Tibial artery (tissue), 4 donors: ENCODE data around the gene FSTL4.

ENCODE experiments used
- DNase-seq, 2 donors: peaks; one replicate each; pipeline ENCODE4 v3.0.0-alpha.2; 2019
- H3K27ac ChIP-seq, 2 donors: fragments of 200-600 bp; sonication (generic) in 1 of 2; 1 replicate in 1 of 2; 2 replicates in 1 of 2; pipeline ENCODE4 v1.5.1; 2018 to 2019; ENCODE audit warnings: mild to moderate bottlenecking in 1 of 2
- H3K27me3 ChIP-seq, 2 donors: fragments of 200-600 bp; sonication (generic) in 1 of 2; one replicate each; pipeline versions ENCODE4 v1.5.1 to v1.6.0; 2016 to 2019
- H3K36me3 ChIP-seq, 3 donors: fragments of 200-600 bp; sonication (generic) in 2 of 3; one replicate each; pipeline ENCODE4 v1.5.1; 2016 to 2019; ENCODE audit warnings: mild to moderate bottlenecking in 2 of 3
- H3K4me1 ChIP-seq, 4 donors: fragments of 200-600 bp; sonication (generic) in 2 of 4; 1 replicate in 3 of 4; 2 replicates in 1 of 4; pipeline ENCODE4 v1.5.1; 2016 to 2019
- H3K4me3 ChIP-seq, 2 donors: fragments of 200-600 bp; sonication (generic) in 1 of 2; 1 replicate in 1 of 2; 2 replicates in 1 of 2; pipeline ENCODE4 v1.5.1; 2018 to 2019; ENCODE audit warnings: mild to moderate bottlenecking in 2 of 2
- H3K9me3 ChIP-seq, 3 donors: fragments of 200-600 bp; sonication (generic) in 1 of 3; one replicate each; pipeline ENCODE4 v1.5.1; 2016 to 2019
- intact Hi-C: fragments of 100-400 bp; cut with DNase I; formaldehyde crosslinking; loops from one replicate; pipeline ENCODE4 v1.15.0; 2023; ENCODE audit warnings: low total_unique reads
- TF ChIP-seq, protein P1 (sequence below), 2 experiments: fragments of 200-600 bp in 1 of 2; fragments of 450-650 bp in 1 of 2; IDR thresholded peaks; one replicate each; pipeline ENCODE4 v1.5.1; 2017 to 2019; ENCODE audit warnings: antibody characterized with exemption in 2 of 2, mild to moderate bottlenecking in 1 of 2, moderate library complexity in 1 of 2

Gene FSTL4

GRCh38 chr5:133290669-133291240 is 321.6 kb downstream of the FSTL4 start:
- TF ChIP-seq, protein P1, sequence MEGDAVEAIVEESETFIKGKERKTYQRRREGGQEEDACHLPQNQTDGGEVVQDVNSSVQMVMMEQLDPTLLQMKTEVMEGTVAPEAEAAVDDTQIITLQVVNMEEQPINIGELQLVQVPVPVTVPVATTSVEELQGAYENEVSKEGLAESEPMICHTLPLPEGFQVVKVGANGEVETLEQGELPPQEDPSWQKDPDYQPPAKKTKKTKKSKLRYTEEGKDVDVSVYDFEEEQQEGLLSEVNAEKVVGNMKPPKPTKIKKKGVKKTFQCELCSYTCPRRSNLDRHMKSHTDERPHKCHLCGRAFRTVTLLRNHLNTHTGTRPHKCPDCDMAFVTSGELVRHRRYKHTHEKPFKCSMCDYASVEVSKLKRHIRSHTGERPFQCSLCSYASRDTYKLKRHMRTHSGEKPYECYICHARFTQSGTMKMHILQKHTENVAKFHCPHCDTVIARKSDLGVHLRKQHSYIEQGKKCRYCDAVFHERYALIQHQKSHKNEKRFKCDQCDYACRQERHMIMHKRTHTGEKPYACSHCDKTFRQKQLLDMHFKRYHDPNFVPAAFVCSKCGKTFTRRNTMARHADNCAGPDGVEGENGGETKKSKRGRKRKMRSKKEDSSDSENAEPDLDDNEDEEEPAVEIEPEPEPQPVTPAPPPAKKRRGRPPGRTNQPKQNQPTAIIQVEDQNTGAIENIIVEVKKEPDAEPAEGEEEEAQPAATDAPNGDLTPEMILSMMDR (IDR thresholded peaks at IDR 0.05), result no peak
- H3K36me3 ChIP-seq, result no peaks in the 10 kb centered on the region
- peaks cover 0 to 3% of the 10 kb centered on the region in 2 donors for H3K27me3 ChIP-seq
- intact Hi-C loops, result no loop called here
- H3K4me1 ChIP-seq, result no peaks in the 10 kb centered on the region
- H3K4me3 ChIP-seq, result no peak overlapping the region
- DNase-seq, result no peak
- no peaks in the 10 kb centered on the region for H3K9me3 ChIP-seq
- no peak overlapping the region for H3K27ac ChIP-seq

- no peak overlapping the region for H3K4me3 ChIP-seq
- no peak for DNase-seq
- H3K27ac ChIP-seq, result no peak overlapping the region
- peaks cover 0 to 3% of the 10 kb centered on the region in 2 donors for H3K27me3 ChIP-seq
- intact Hi-C loops, result loop anchor here (5.0 kb wide), 1 partner anchor 178 kb away; no protein-coding TSS in a partner anchor
- TF ChIP-seq, protein P1 (IDR thresholded peaks at IDR 0.05), result no peak
- H3K36me3 ChIP-seq, result no peaks in the 10 kb centered on the region
- H3K4me1 ChIP-seq, result no peaks in the 10 kb centered on the region
- no peaks in the 10 kb centered on the region for H3K9me3 ChIP-seq
These were observed 322.5 kb downstream of the FSTL4 start for GRCh38 chr5:133289686-133290367.

GRCh38 chr5:133287500-133287899 is 324.8 kb downstream of the FSTL4 start:
- Histone ChIP-seq H3K27me3 (peaks cover 0 to 3% of the 10 kb centered on the region in 2 donors), H3K4me3 (no peak overlapping the region), H3K27ac (no peak overlapping the region), H3K9me3 (no peaks in the 10 kb centered on the region), H3K4me1 (no peaks in the 10 kb centered on the region), H3K36me3 (no peaks in the 10 kb centered on the region)
- intact Hi-C loops, result loop anchor here (5.0 kb wide), 1 partner anchor 175 kb away; no protein-coding TSS in a partner anchor
- no peak for DNase-seq
- TF ChIP-seq, protein P1 (IDR thresholded peaks at IDR 0.05), result no peak

DNA sequence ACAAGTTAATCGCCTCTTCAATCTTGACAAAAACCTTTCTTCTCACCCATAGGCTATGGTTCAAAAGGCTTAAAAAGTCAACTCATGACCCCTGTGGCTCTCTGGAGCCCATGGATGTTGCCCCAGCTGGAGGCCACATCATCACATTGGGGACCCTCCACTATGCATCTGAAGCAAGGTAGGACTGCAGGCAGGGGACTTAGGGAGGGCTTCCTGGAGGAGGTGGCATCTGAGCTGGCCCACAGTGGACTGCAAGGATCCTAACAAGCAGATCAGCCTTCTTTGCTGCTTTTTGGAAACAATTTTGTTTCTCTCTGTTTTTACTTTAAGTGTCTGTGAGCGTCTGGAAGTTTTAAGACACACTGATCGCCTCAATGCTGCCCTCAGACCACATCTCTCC is 325.9 kb downstream of the FSTL4 start:
- TF ChIP-seq, protein P1 (IDR thresholded peaks at IDR 0.05), result no peak
- Histone ChIP-seq H3K36me3 (no peaks in the 10 kb centered on the region), H3K27ac (no peak overlapping the region), H3K4me3 (no peak overlapping the region), H3K4me1 (no peaks in the 10 kb centered on the region), H3K9me3 (no peaks in the 10 kb centered on the region), H3K27me3 (no peaks in the 10 kb centered on the region)
- DNase-seq, result no peak
- intact Hi-C loops, result loop anchor here (5.0 kb wide), 1 partner anchor 174 kb away; no protein-coding TSS in a partner anchor

- intact Hi-C loops, result loop anchor here (5.0 kb wide), 1 partner anchor 173 kb away; no protein-coding TSS in a partner anchor
- DNase-seq, result no peak
- Histone ChIP-seq H3K4me3 (no peak overlapping the region), H3K27me3 (no peaks in the 10 kb centered on the region), H3K9me3 (no peaks in the 10 kb centered on the region), H3K27ac (no peak overlapping the region), H3K4me1 (no peaks in the 10 kb centered on the region), H3K36me3 (no peaks in the 10 kb centered on the region)
- TF ChIP-seq, protein P1 (IDR thresholded peaks at IDR 0.05), result no peak
These were observed 326.7 kb downstream of the FSTL4 start for GRCh38 chr5:133285583-133286021.
